SK-N-SH treated with all-trans-retinoic acid at 6 μM for 48 hours (cell line): ENCODE measurements around the gene FDXACB1.

Experiments
- GLIS3 ChIP-seq: fragments of 250-450 bp; sonication (Bioruptor Pico); IDR thresholded peaks from 2 replicates; pipeline ENCODE4 v1.5.0; 2020; ENCODE audit warnings: mild to moderate bottlenecking, moderate library complexity
- PATZ1 ChIP-seq: fragments of 250-450 bp; sonication (Bioruptor Pico); IDR thresholded peaks from 2 replicates; pipeline ENCODE4 v1.8.0; 2020; ENCODE audit warnings: mild to moderate bottlenecking, moderate library complexity, borderline replicate concordance
- SNAI2 ChIP-seq: fragments of 250-450 bp; sonication (Bioruptor Pico); IDR thresholded peaks from 2 replicates; pipeline ENCODE4 v1.5.0; 2020; ENCODE audit warnings: mild to moderate bottlenecking, moderate library complexity
- TCF4 ChIP-seq: fragments of 250-450 bp; sonication (Bioruptor Pico); IDR thresholded peaks from 2 replicates; pipeline ENCODE4 v1.8.0; 2021; ENCODE audit warnings: mild to moderate bottlenecking, moderate library complexity, borderline replicate concordance
- ZFP3 ChIP-seq: fragments of 250-450 bp; sonication (Bioruptor Pico); IDR thresholded peaks from 2 replicates; pipeline ENCODE4 v1.5.0; 2020; ENCODE audit warnings: mild to moderate bottlenecking, moderate library complexity
- TF ChIP-seq, protein P1 (sequence below): fragments of 250-450 bp; sonication (Bioruptor Pico); IDR thresholded peaks from 2 replicates; pipeline ENCODE4 v1.5.0; 2020; ENCODE audit warnings: mild to moderate bottlenecking, moderate library complexity
- TF ChIP-seq, protein P2 (sequence below): fragments of 250-450 bp; sonication (Bioruptor Pico); IDR thresholded peaks from 2 replicates; pipeline ENCODE4 v1.5.1; 2021; ENCODE audit warnings: mild to moderate bottlenecking, moderate library complexity

GRCh38 chr11:111908639-111909305 lies 29.8 kb upstream of the FDXACB1 start:
- TF ChIP-seq ZFP3 (no peak), SNAI2 (CRISPR knock-in tag) (no peak), PATZ1 (CRISPR knock-in tag) (no peak), TCF4 (no peak), GLIS3 (CRISPR knock-in tag) (no peak)
- TF ChIP-seq, protein P1, sequence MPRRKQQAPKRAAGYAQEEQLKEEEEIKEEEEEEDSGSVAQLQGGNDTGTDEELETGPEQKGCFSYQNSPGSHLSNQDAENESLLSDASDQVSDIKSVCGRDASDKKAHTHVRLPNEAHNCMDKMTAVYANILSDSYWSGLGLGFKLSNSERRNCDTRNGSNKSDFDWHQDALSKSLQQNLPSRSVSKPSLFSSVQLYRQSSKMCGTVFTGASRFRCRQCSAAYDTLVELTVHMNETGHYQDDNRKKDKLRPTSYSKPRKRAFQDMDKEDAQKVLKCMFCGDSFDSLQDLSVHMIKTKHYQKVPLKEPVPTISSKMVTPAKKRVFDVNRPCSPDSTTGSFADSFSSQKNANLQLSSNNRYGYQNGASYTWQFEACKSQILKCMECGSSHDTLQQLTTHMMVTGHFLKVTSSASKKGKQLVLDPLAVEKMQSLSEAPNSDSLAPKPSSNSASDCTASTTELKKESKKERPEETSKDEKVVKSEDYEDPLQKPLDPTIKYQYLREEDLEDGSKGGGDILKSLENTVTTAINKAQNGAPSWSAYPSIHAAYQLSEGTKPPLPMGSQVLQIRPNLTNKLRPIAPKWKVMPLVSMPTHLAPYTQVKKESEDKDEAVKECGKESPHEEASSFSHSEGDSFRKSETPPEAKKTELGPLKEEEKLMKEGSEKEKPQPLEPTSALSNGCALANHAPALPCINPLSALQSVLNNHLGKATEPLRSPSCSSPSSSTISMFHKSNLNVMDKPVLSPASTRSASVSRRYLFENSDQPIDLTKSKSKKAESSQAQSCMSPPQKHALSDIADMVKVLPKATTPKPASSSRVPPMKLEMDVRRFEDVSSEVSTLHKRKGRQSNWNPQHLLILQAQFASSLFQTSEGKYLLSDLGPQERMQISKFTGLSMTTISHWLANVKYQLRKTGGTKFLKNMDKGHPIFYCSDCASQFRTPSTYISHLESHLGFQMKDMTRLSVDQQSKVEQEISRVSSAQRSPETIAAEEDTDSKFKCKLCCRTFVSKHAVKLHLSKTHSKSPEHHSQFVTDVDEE (CRISPR knock-in tag) = no peak
- TF ChIP-seq, protein P2, sequence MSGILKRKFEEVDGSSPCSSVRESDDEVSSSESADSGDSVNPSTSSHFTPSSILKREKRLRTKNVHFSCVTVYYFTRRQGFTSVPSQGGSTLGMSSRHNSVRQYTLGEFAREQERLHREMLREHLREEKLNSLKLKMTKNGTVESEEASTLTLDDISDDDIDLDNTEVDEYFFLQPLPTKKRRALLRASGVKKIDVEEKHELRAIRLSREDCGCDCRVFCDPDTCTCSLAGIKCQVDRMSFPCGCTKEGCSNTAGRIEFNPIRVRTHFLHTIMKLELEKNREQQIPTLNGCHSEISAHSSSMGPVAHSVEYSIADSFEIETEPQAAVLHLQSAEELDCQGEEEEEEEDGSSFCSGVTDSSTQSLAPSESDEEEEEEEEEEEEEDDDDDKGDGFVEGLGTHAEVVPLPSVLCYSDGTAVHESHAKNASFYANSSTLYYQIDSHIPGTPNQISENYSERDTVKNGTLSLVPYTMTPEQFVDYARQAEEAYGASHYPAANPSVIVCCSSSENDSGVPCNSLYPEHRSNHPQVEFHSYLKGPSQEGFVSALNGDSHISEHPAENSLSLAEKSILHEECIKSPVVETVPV (CRISPR knock-in tag) = no peak
